ENCODE results near the gene CD300LF.

The CD300LF gene

GRCh38 chr17:74759243-74759801 is 46.6 kb upstream of the CD300LF start:
- Mint-ChIP-seq H3K36me3 (ENCODE audit: low read depth) (no peaks in the 10 kb centered on the region), H3K27ac (peak overlapping the region; percentile 90 to 97 (median 96)), H3K4me3 (peak overlapping the region; percentile 30 to 60 (median 36)), H3K9me3 (no peaks in the 10 kb centered on the region), H3K4me1 (peaks cover 67% of the 10 kb centered on the region), H3K27me3 (ENCODE audit: low read depth) (no peaks in the 10 kb centered on the region)
- no peak for TF ChIP-seq CTCF (IDR thresholded peaks at IDR 0.05; ENCODE audit: unreplicated experiment in 3 of 3)

DNA sequence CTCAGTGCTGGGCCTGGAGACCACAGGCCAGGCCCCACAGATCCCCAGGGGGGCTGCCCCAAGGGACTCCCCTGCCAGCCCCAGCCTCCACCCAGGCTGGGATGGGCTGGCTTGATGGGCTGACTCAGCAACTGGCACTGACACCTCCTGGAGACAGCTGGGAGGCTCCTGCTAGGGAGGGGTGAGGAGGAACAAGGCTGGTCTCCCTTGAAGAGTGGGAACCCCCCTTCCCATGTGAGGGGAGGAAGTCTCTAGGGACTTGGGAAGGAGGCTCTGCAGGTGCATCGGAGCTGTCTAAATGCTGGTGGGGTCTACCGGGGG is 46.1 kb upstream of the CD300LF start:
- H3K4me1 Mint-ChIP-seq = peaks cover 62% of the 10 kb centered on the region
- no peaks in the 10 kb centered on the region for H3K27me3 Mint-ChIP-seq (ENCODE audit: low read depth)
- H3K4me3 Mint-ChIP-seq = peak overlapping the region; percentile 30 to 66 (median 60)
- no peaks in the 10 kb centered on the region for H3K36me3 Mint-ChIP-seq (ENCODE audit: low read depth)
- H3K27ac Mint-ChIP-seq = peak overlapping the region; percentile 90 to 97 (median 93)
- no peak for TF ChIP-seq CTCF (IDR thresholded peaks at IDR 0.05; ENCODE audit: unreplicated experiment in 3 of 3)
- H3K9me3 Mint-ChIP-seq = no peaks in the 10 kb centered on the region

- H3K27ac Mint-ChIP-seq = peak overlapping the region; percentile 90 to 97 (median 93)
- TF ChIP-seq CTCF (IDR thresholded peaks at IDR 0.05; ENCODE audit: unreplicated experiment in 3 of 3) = no peak
- H3K36me3 Mint-ChIP-seq (ENCODE audit: low read depth) = no peaks in the 10 kb centered on the region
- H3K27me3 Mint-ChIP-seq (ENCODE audit: low read depth) = no peaks in the 10 kb centered on the region
- H3K4me3 Mint-ChIP-seq = peak overlapping the region; percentile 37 to 66 (median 60)
- H3K9me3 Mint-ChIP-seq = no peaks in the 10 kb centered on the region
- peaks cover 62% of the 10 kb centered on the region for H3K4me1 Mint-ChIP-seq
These were observed 45.5 kb upstream of the CD300LF start for GRCh38 chr17:74757931-74758847.

- H3K4me3 Mint-ChIP-seq = peak overlapping the region in 2 of 3 experiments; percentile 11 to 34
- peaks cover 6% of the 10 kb centered on the region for H3K36me3 Mint-ChIP-seq (ENCODE audit: low read depth)
- no peaks in the 10 kb centered on the region for H3K9me3 Mint-ChIP-seq
- TF ChIP-seq CTCF (IDR thresholded peaks at IDR 0.05; ENCODE audit: unreplicated experiment in 3 of 3) = no peak
- peaks cover 62% of the 10 kb centered on the region for H3K4me1 Mint-ChIP-seq
- H3K27me3 Mint-ChIP-seq (ENCODE audit: low read depth) = no peaks in the 10 kb centered on the region
- H3K27ac Mint-ChIP-seq = peak overlapping the region; percentile 81 to 97 (median 90)
These were observed 44.8 kb upstream of the CD300LF start for GRCh38 chr17:74757502-74757901.

GRCh38 chr17:74756891-74757290 is 44.2 kb upstream of the CD300LF start:
- Mint-ChIP-seq H3K4me3 (no peak overlapping the region), H3K9me3 (no peaks in the 10 kb centered on the region), H3K27ac (peak overlapping the region; percentile 81 to 97 (median 90)), H3K4me1 (peaks cover 65% of the 10 kb centered on the region), H3K27me3 (ENCODE audit: low read depth) (no peaks in the 10 kb centered on the region), H3K36me3 (ENCODE audit: low read depth) (peaks cover 9% of the 10 kb centered on the region)
- no peak for TF ChIP-seq CTCF (IDR thresholded peaks at IDR 0.05; ENCODE audit: unreplicated experiment in 3 of 3)

All from nephron (organoid).